Measurements from ENCODE around the gene GNS.

The GNS gene

DNA sequence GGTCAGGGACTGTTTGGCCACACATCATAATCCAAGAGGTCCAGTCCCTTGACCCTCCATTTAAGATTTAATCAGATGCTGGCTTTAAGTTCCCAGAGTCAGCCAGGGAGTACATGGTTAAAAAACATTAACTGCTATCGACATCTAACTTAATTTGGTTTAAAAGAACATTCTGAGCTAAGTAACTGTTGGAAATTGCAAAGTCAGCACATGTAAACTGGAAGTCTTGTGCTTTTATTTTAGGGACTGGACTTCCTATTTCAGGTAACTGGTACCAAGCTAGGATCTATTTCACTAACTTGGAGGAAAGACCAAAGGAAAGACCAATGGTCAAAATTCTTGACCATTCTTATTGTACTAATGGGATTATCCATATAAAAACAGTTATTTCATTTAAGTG, 40.6 kb downstream of the GNS start:
- Histone ChIP-seq H3K36me3 (ENCODE audit: control insufficient read depth, insufficient read depth, low read length) (peaks cover 89% of the 10 kb centered on the region), H3K4me1 (ENCODE audit: control insufficient read depth, insufficient read depth, low read length, poor library complexity, severe bottlenecking) (no peaks in the 10 kb centered on the region), H3K9me3 (ENCODE audit: control insufficient read depth, low read length) (no peaks in the 10 kb centered on the region), H3K4me3 (ENCODE audit: extremely low read depth, insufficient read depth, low read length, poor library complexity, severe bottlenecking) (no peak overlapping the region), H3K27ac (ENCODE audit: low read depth, low read length, severe bottlenecking) (no peak overlapping the region)
- WGBS, 2 experiments (ENCODE audit: insufficient coverage in 2 of 2): 83 to 100% methylated on average over 1 of the region's 1 CpG

DNA sequence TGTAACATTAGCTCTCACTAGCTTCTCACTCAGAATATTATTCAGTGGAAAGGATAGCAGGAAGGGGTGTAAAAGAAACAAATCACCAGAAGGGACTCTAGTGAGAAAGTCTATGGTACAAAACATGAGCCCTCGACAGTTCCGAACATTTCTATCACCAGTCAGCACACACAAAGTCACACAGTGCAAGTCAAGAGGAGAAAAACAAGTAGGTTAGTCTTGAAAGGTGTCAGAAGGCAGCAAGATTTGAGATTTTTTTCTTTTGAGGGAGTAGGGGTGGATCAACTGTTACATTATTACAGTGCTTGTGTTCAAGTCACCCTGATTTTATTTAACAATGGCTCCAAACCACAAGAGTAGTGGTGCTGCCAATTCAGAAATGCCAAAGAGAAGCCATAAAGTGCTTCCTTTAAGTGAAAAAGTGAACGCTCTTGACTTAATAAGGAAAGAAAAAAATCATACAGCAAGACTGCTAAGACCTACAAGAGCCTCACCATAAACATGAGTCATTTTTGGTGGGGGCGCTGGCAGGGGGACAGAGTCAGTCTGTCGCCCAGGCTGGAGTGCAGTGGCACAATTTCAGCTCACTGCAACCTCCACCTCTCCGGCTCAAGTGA, 42.3 kb downstream of the GNS start:
- 89 to 100% methylated on average over 3 to 4 of the region's 6 CpGs for WGBS, 2 experiments (ENCODE audit: insufficient coverage in 2 of 2)
- Histone ChIP-seq H3K9me3 (ENCODE audit: control insufficient read depth, low read length) (no peaks in the 10 kb centered on the region), H3K4me1 (ENCODE audit: control insufficient read depth, insufficient read depth, low read length, poor library complexity, severe bottlenecking) (no peaks in the 10 kb centered on the region), H3K27ac (ENCODE audit: low read depth, low read length, severe bottlenecking) (no peak overlapping the region), H3K36me3 (ENCODE audit: control insufficient read depth, insufficient read depth, low read length) (peaks cover 82% of the 10 kb centered on the region), H3K4me3 (ENCODE audit: extremely low read depth, insufficient read depth, low read length, poor library complexity, severe bottlenecking) (no peak overlapping the region)

DNA sequence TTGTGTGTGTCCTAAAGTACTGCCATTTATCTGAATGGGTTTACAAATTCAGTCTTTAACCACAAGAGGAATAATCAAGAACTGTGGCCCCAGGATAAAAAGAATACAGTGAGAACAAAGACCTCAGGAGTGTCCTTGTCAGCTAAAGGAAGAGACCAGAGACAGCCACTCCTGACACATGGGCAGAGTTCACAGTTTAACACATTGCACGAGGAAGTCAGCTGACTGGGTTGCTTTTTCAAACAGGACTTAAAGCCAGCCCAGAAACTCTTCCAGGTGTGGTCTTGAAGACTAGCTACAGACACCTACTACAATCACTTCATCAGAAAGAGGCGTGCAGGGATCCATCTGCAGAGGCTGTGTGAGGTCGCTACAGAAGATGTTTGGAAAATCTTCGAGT, 42.8 kb downstream of the GNS start:
- WGBS, 2 experiments (ENCODE audit: insufficient coverage in 2 of 2): 67 to 89% methylated on average over 2 to 3 of the region's 4 CpGs
- H3K36me3 ChIP-seq (ENCODE audit: control insufficient read depth, insufficient read depth, low read length): peaks cover 76% of the 10 kb centered on the region
- no peaks in the 10 kb centered on the region for H3K4me1 ChIP-seq (ENCODE audit: control insufficient read depth, insufficient read depth, low read length, poor library complexity, severe bottlenecking)
- no peak overlapping the region for H3K27ac ChIP-seq (ENCODE audit: low read depth, low read length, severe bottlenecking)
- no peaks in the 10 kb centered on the region for H3K9me3 ChIP-seq (ENCODE audit: control insufficient read depth, low read length)
- no peak overlapping the region for H3K4me3 ChIP-seq (ENCODE audit: extremely low read depth, insufficient read depth, low read length, poor library complexity, severe bottlenecking)

DNA sequence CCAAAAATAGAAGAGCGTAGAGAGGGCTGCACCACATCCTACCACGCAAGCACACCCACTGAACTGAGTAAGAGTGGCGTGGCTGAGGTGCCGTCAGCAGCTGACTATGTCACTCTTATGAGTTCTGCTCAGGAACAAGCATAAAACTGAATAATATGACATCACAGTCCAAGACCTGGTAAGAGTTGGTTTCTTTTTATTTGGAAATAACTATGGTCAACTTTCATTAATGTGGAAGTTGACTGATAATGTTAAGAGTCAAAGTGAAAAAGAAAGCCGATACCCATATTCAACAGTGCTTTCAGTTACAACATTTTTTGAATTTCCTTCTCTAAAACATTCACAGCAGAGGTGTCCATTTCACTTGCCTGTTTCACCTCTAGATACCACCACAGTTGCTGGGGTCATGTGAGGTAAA, 44.6 kb downstream of the GNS start:
- peaks cover 59% of the 10 kb centered on the region for H3K36me3 ChIP-seq (ENCODE audit: control insufficient read depth, insufficient read depth, low read length)
- 86 to 100% methylated on average over 2 to 4 of the region's 5 CpGs for WGBS, 2 experiments (ENCODE audit: insufficient coverage in 2 of 2)
- H3K4me1 ChIP-seq (ENCODE audit: control insufficient read depth, insufficient read depth, low read length, poor library complexity, severe bottlenecking): no peaks in the 10 kb centered on the region
- H3K27ac ChIP-seq (ENCODE audit: low read depth, low read length, severe bottlenecking): no peak overlapping the region
- no peaks in the 10 kb centered on the region for H3K9me3 ChIP-seq (ENCODE audit: control insufficient read depth, low read length)
- no peak overlapping the region for H3K4me3 ChIP-seq (ENCODE audit: extremely low read depth, insufficient read depth, low read length, poor library complexity, severe bottlenecking)

DNA sequence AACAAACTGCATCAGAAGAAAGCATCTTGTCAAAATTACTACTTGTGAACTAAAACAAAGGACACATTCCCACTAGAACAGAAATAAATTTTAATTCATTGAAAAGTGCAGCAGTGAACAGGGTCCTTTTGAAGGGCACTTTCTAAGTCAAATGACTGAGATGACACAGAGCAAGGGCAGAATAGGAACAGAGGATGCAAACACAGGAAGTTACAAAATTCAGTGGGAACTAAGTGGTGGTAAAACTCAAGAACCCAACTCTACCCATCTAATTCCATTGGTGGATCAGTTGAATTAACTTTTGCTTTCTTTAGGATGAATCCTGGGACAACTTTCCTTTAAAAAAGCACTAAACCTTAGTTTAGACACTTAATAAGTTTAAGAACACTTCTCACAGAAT, 45.8 kb downstream of the GNS start:
- no peak overlapping the region for H3K4me3 ChIP-seq (ENCODE audit: extremely low read depth, insufficient read depth, low read length, poor library complexity, severe bottlenecking)
- H3K4me1 ChIP-seq (ENCODE audit: control insufficient read depth, insufficient read depth, low read length, poor library complexity, severe bottlenecking): no peaks in the 10 kb centered on the region
- H3K27ac ChIP-seq (ENCODE audit: low read depth, low read length, severe bottlenecking): no peak overlapping the region
- no peaks in the 10 kb centered on the region for H3K9me3 ChIP-seq (ENCODE audit: control insufficient read depth, low read length)
- H3K36me3 ChIP-seq (ENCODE audit: control insufficient read depth, insufficient read depth, low read length): peaks cover 49% of the 10 kb centered on the region

DNA sequence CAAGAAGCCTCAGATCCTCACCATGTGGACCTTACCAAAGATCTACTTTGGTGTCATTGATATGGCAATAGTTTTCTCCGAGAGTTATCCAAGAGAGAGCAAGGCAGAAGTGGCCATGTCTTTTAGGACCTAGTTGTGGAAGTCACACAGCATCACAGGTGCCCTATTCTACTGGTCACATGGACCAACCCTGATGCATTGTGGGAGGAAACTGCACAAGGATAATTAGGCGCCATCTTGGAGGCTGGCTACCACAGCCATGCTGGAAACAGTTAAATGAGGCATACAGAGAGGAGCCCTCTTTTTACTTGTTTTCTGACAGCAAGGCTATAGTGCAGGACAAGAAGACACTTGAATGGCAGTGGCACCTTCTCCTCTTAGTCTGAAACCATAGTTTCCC, 49.8 kb downstream of the GNS start:
- Histone ChIP-seq H3K4me3 (ENCODE audit: extremely low read depth, insufficient read depth, low read length, poor library complexity, severe bottlenecking) (no peak overlapping the region), H3K27ac (ENCODE audit: low read depth, low read length, severe bottlenecking) (no peak overlapping the region), H3K4me1 (ENCODE audit: control insufficient read depth, insufficient read depth, low read length, poor library complexity, severe bottlenecking) (no peaks in the 10 kb centered on the region), H3K9me3 (ENCODE audit: control insufficient read depth, low read length) (no peaks in the 10 kb centered on the region), H3K36me3 (ENCODE audit: control insufficient read depth, insufficient read depth, low read length) (peaks cover 13% of the 10 kb centered on the region)
- 86 to 92% methylated on average over 2 of the region's 2 CpGs for WGBS, 2 experiments (ENCODE audit: insufficient coverage in 2 of 2)

DNA sequence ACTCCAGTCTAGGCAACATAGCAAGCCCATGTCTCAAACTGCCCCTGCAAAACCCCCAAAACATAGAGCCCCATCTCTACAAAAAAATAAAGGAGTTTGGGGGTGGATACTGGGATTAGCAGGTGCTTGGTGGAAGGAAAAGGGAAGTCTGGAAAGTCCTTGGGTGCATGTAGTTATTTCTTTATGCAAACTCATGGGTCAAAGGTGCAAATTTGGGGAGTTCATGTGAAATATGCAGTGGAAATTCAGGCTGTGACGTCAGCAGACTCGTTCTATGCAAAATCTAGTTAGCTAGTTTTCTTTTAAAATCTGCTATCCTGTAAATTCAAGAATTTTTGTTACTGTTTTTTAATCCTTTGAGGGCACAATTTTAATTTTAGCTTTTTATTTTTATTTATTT, 51.3 kb downstream of the GNS start:
- no peaks in the 10 kb centered on the region for H3K4me1 ChIP-seq (ENCODE audit: control insufficient read depth, insufficient read depth, low read length, poor library complexity, severe bottlenecking)
- 100% methylated on average over 1 of the region's 2 CpGs; no CpG with 5 or more reads in 1 of the 2 experiments for WGBS, 2 experiments (ENCODE audit: insufficient coverage in 2 of 2)
- no peaks in the 10 kb centered on the region for H3K9me3 ChIP-seq (ENCODE audit: control insufficient read depth, low read length)
- H3K27ac ChIP-seq (ENCODE audit: low read depth, low read length, severe bottlenecking): no peak overlapping the region
- peaks cover 1% of the 10 kb centered on the region for H3K36me3 ChIP-seq (ENCODE audit: control insufficient read depth, insufficient read depth, low read length)
- no peak overlapping the region for H3K4me3 ChIP-seq (ENCODE audit: extremely low read depth, insufficient read depth, low read length, poor library complexity, severe bottlenecking)

DNA sequence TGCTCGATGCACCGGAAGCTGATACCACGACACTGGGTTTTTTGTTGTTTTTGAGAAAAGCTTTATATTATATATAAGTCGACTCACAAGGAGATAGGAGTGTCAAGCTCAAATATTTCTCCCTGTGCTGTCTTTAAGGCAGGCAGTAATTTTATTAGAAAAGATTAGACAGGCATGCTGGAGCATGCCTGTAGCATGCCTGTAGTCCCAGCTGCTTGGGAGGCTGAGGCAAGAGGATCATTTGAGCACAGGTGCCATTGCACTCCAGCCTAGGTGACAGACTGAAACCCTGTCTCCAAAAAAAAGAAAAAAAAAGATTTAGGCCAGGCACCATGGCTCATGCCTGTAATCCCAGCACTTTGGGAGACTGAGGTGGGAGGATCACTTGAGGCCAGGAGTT, 51.8 kb downstream of the GNS start:
- no peak overlapping the region for H3K27ac ChIP-seq (ENCODE audit: low read depth, low read length, severe bottlenecking)
- no peaks in the 10 kb centered on the region for H3K9me3 ChIP-seq (ENCODE audit: control insufficient read depth, low read length)
- no peak overlapping the region for H3K4me3 ChIP-seq (ENCODE audit: extremely low read depth, insufficient read depth, low read length, poor library complexity, severe bottlenecking)
- H3K36me3 ChIP-seq (ENCODE audit: control insufficient read depth, insufficient read depth, low read length): no peaks in the 10 kb centered on the region
- no peaks in the 10 kb centered on the region for H3K4me1 ChIP-seq (ENCODE audit: control insufficient read depth, insufficient read depth, low read length, poor library complexity, severe bottlenecking)
- WGBS, 2 experiments (ENCODE audit: insufficient coverage in 2 of 2): 79 to 100% methylated on average over 2 to 3 of the region's 4 CpGs

DNA sequence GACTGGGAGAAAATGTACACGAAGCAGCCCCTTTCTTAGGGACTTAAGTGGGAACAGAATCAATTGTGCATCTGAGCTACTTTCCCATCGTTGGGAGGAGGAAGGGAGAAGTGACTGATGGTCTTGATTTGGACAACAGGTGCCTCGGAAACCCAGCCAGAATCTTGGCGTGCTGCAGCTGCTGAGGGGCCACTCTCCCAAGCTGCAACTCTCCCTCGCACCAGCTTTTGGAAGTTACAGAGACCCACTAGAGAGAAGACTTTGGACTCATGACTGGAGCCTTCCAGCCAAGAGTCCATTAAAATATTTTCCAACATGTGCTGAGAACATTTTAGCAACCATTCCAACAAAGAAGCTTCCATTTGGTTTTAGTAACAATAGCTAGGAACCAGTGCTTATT, 52.3 kb downstream of the GNS start:
- no peaks in the 10 kb centered on the region for H3K4me1 ChIP-seq (ENCODE audit: control insufficient read depth, insufficient read depth, low read length, poor library complexity, severe bottlenecking)
- no peak overlapping the region for H3K4me3 ChIP-seq (ENCODE audit: extremely low read depth, insufficient read depth, low read length, poor library complexity, severe bottlenecking)
- 92 to 100% methylated on average over 4 to 5 of the region's 5 CpGs for WGBS, 2 experiments (ENCODE audit: insufficient coverage in 2 of 2)
- H3K27ac ChIP-seq (ENCODE audit: low read depth, low read length, severe bottlenecking): no peak overlapping the region
- H3K9me3 ChIP-seq (ENCODE audit: control insufficient read depth, low read length): no peaks in the 10 kb centered on the region
- no peaks in the 10 kb centered on the region for H3K36me3 ChIP-seq (ENCODE audit: control insufficient read depth, insufficient read depth, low read length)

DNA sequence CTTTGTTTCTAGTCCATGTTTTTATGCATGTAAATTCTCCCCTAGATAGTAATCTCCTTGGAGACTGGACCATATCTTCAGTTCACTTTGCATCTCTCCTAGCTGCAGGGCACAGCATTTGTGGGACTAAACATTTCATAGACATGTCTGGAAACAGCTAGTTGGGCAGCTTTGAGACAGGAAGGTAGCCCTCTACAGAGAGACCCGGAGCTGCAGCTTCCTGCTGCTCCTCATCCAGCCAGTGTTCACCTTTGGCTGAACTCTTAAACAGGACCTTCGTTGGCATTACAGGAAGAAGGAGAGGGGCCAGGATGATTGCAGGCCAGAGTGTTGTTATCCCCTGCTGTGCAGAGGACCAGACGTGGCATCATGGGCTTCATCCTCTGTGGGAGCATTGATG, 52.9 kb downstream of the GNS start:
- Histone ChIP-seq H3K9me3 (ENCODE audit: control insufficient read depth, low read length) (no peaks in the 10 kb centered on the region), H3K27ac (ENCODE audit: low read depth, low read length, severe bottlenecking) (no peak overlapping the region), H3K36me3 (ENCODE audit: control insufficient read depth, insufficient read depth, low read length) (no peaks in the 10 kb centered on the region), H3K4me1 (ENCODE audit: control insufficient read depth, insufficient read depth, low read length, poor library complexity, severe bottlenecking) (no peaks in the 10 kb centered on the region), H3K4me3 (ENCODE audit: extremely low read depth, insufficient read depth, low read length, poor library complexity, severe bottlenecking) (no peak overlapping the region)
- WGBS, 2 experiments (ENCODE audit: insufficient coverage in 2 of 2): 74 to 86% methylated on average over 2 to 3 of the region's 3 CpGs

DNA sequence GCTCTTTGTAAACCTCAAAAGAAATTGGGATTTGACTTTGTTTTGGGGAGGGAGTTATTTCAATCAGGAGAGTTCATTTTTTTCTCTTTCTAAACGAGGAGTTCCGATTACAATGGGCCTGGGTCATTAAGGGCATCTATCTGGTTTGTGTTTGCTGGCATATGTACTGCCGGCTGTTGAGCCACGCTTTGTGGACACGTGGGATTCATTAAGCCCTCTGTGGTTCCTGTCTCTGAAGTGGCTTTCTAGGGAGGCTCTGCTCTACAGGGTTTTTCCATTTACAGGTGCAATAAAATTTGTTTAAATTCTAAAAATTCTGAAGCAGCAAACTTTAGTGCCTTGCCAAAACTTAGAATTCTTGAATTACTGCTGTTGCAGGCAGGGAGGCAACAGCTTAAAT, 57.9 kb downstream of the GNS start:
- Histone ChIP-seq H3K4me1 (ENCODE audit: control insufficient read depth, insufficient read depth, low read length, poor library complexity, severe bottlenecking) (no peaks in the 10 kb centered on the region), H3K9me3 (ENCODE audit: control insufficient read depth, low read length) (no peaks in the 10 kb centered on the region), H3K36me3 (ENCODE audit: control insufficient read depth, insufficient read depth, low read length) (peaks cover 8% of the 10 kb centered on the region), H3K4me3 (ENCODE audit: extremely low read depth, insufficient read depth, low read length, poor library complexity, severe bottlenecking) (no peak overlapping the region), H3K27ac (ENCODE audit: low read depth, low read length, severe bottlenecking) (no peak overlapping the region)
- 85 to 89% methylated on average over 3 to 4 of the region's 5 CpGs for WGBS, 2 experiments (ENCODE audit: insufficient coverage in 2 of 2)
